Osteocyte (in vitro differentiated cells): ENCODE data around the gene OSBPL8. TPM values are rescaled to one million over a fixed set of nuclear protein-coding genes. Genes with fewer than 3 reads are reported as not detected.

Source experiments
- DNase-seq: peaks from one replicate; pipeline ENCODE4 v3.0.0; 2021; ENCODE audit warnings: mixed read lengths; ENCODE audit not compliant: unreplicated experiment; ENCODE audit errors: extremely low spot score
- H3K27ac Mint-ChIP-seq: one replicate; pipeline ENCODE4 v1.8.0; 2021; ENCODE audit warnings: mild to moderate bottlenecking, mixed read lengths; ENCODE audit not compliant: unreplicated experiment
- H3K27me3 Mint-ChIP-seq: one replicate; pipeline ENCODE4 v1.8.0; 2021; ENCODE audit warnings: mixed read lengths; ENCODE audit not compliant: unreplicated experiment
- H3K36me3 Mint-ChIP-seq: one replicate; pipeline ENCODE4 v1.8.0; 2021; ENCODE audit warnings: mixed read lengths; ENCODE audit not compliant: unreplicated experiment
- H3K4me1 Mint-ChIP-seq: one replicate; pipeline ENCODE4 v1.8.0; 2021; ENCODE audit warnings: mixed read lengths; ENCODE audit not compliant: unreplicated experiment
- H3K4me3 Mint-ChIP-seq: one replicate; pipeline ENCODE4 v1.8.0; 2021; ENCODE audit warnings: mild to moderate bottlenecking, moderate library complexity, mixed read lengths; ENCODE audit not compliant: unreplicated experiment
- H3K9me3 Mint-ChIP-seq: one replicate; pipeline ENCODE4 v1.8.0; 2021; ENCODE audit warnings: mixed read lengths; ENCODE audit not compliant: unreplicated experiment
- CTCF ChIP-seq: fragments of 200-600 bp; sonication (generic); IDR thresholded peaks from 2 replicates; pipeline ENCODE4 v1.5.0; 2021; ENCODE audit warnings: antibody characterized with exemption, mild to moderate bottlenecking, moderate library complexity
- total RNA-seq: library from RNA; stranded (reverse); gene quantifications from 2 replicates; pipeline ENCODE4 v1.2.1, GENCODE V29; 2021

The OSBPL8 gene
- total RNA-seq, 1 donor from 2014 or later = 87.8 TPM

- no peak for TF ChIP-seq CTCF
- no peak overlapping the region for H3K27ac Mint-ChIP-seq
- no peaks in the 10 kb centered on the region for H3K27me3 Mint-ChIP-seq
- H3K4me1 Mint-ChIP-seq = peaks cover 23% of the 10 kb centered on the region
- no peak for DNase-seq
- no peaks in the 10 kb centered on the region for H3K36me3 Mint-ChIP-seq
- H3K4me3 Mint-ChIP-seq = no peak overlapping the region
- H3K9me3 Mint-ChIP-seq = no peaks in the 10 kb centered on the region
These were observed 243.1 kb downstream of the OSBPL8 start for GRCh38 chr12:76316468-76316867.

GRCh38 chr12:76313299-76313698, 246.3 kb downstream of the OSBPL8 start:
- Mint-ChIP-seq H3K27me3 (no peaks in the 10 kb centered on the region), H3K9me3 (no peaks in the 10 kb centered on the region), H3K27ac (no peak overlapping the region), H3K36me3 (no peaks in the 10 kb centered on the region), H3K4me1 (peaks cover 22% of the 10 kb centered on the region), H3K4me3 (no peak overlapping the region)
- DNase-seq = no peak
- TF ChIP-seq CTCF = no peak

GRCh38 chr12:76312315-76312714, 247.3 kb downstream of the OSBPL8 start:
- TF ChIP-seq CTCF = no peak
- Mint-ChIP-seq H3K27ac (peak overlapping the region; percentile 38), H3K36me3 (no peaks in the 10 kb centered on the region), H3K4me1 (peaks cover 22% of the 10 kb centered on the region), H3K27me3 (no peaks in the 10 kb centered on the region), H3K4me3 (no peak overlapping the region), H3K9me3 (no peaks in the 10 kb centered on the region)
- no peak for DNase-seq

- Mint-ChIP-seq H3K27me3 (no peaks in the 10 kb centered on the region), H3K27ac (peak overlapping the region; percentile 38)
- no peak for DNase-seq
These were observed 247.8 kb downstream of the OSBPL8 start for GRCh38 chr12:76311796-76312195.

GRCh38 chr12:76310110-76310509, 249.5 kb downstream of the OSBPL8 start:
- Mint-ChIP-seq H3K36me3 (no peaks in the 10 kb centered on the region), H3K4me3 (no peak overlapping the region), H3K4me1 (peaks cover 22% of the 10 kb centered on the region), H3K27me3 (no peaks in the 10 kb centered on the region), H3K9me3 (no peaks in the 10 kb centered on the region), H3K27ac (no peak overlapping the region)
- DNase-seq = no peak
- no peak for TF ChIP-seq CTCF

More at GRCh38 chr12:76311796-76312195, 247.8 kb downstream of the OSBPL8 start:
- no peaks in the 10 kb centered on the region for H3K9me3 Mint-ChIP-seq
- H3K4me3 Mint-ChIP-seq = no peak overlapping the region
- no peaks in the 10 kb centered on the region for H3K36me3 Mint-ChIP-seq
- H3K4me1 Mint-ChIP-seq = peaks cover 22% of the 10 kb centered on the region
- no peak for TF ChIP-seq CTCF
